ENCODE data around the gene TTC3.

GRCh38 chr21:37136744-37137143 lies 63.7 kb downstream of the TTC3 start:
- TF ChIP-seq EZH2phosphoT487 (IDR thresholded peaks at IDR 0.05; ENCODE audit: low read length) (no peak), EZH2 (optimal IDR thresholded peaks at IDR 0.05; ENCODE audit: low read depth, low read length) (no peak)
- TF ChIP-seq, protein P1, sequence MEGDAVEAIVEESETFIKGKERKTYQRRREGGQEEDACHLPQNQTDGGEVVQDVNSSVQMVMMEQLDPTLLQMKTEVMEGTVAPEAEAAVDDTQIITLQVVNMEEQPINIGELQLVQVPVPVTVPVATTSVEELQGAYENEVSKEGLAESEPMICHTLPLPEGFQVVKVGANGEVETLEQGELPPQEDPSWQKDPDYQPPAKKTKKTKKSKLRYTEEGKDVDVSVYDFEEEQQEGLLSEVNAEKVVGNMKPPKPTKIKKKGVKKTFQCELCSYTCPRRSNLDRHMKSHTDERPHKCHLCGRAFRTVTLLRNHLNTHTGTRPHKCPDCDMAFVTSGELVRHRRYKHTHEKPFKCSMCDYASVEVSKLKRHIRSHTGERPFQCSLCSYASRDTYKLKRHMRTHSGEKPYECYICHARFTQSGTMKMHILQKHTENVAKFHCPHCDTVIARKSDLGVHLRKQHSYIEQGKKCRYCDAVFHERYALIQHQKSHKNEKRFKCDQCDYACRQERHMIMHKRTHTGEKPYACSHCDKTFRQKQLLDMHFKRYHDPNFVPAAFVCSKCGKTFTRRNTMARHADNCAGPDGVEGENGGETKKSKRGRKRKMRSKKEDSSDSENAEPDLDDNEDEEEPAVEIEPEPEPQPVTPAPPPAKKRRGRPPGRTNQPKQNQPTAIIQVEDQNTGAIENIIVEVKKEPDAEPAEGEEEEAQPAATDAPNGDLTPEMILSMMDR (IDR thresholded peaks at IDR 0.05; ENCODE audit: low read length) = no peak

All from MM.1S (cell line).